Measurements from ENCODE around the gene LGR6. TPM values are rescaled to one million over a fixed set of nuclear protein-coding genes. Genes with fewer than 3 reads are reported as not detected.

LGR6 gene
- total and polyA plus RNA-seq, 5 experiments from 2014 or later, result 0.25 to 6.2 (median 0.47) TPM; not detected in 2

GRCh38 chr1:202365092-202365815 lies 171.7 kb downstream of the LGR6 start:
- Mint-ChIP-seq H3K4me3 (no peak overlapping the region), H3K9me3 (no peaks in the 10 kb centered on the region), H3K4me1 (peaks cover 0 to 10% (median 5%) of the 10 kb centered on the region in 4 donors), H3K27me3 (no peaks in the 10 kb centered on the region), H3K27ac (no peak overlapping the region), H3K36me3 (peaks cover 0 to 7% (median 5%) of the 10 kb centered on the region in 3 donors)
- POLR2A ChIA-PET, result no interaction called here
- DNase-seq (no peak), ATAC-seq (no peak)

GRCh38 chr1:202367271-202367670 lies 173.7 kb downstream of the LGR6 start:
- POLR2A ChIA-PET, result no interaction called here
- Mint-ChIP-seq H3K27me3 (no peaks in the 10 kb centered on the region), H3K36me3 (peaks cover 0 to 8% (median 5%) of the 10 kb centered on the region in 3 donors), H3K27ac (no peak overlapping the region), H3K4me3 (no peak overlapping the region), H3K9me3 (no peaks in the 10 kb centered on the region), H3K4me1 (peaks cover 0 to 3% (median under 1%) of the 10 kb centered on the region in 4 donors)
- ATAC-seq (no peak), DNase-seq (no peak)

Other genes starting within 250 kb of the LGR6 start
- not detected for gene LMOD1, start 247.3 kb upstream of the LGR6 start, total RNA-seq
- not detected for gene LMOD1, start 247.3 kb upstream of the LGR6 start, polyA plus RNA-seq
- gene TIMM17A, start 238.3 kb upstream of the LGR6 start, total RNA-seq, result 10 to 100 TPM; 29.1 to 31.8 TPM
- 10 to 100 TPM; 15.5 to 25.3 (median 17.8) TPM for gene TIMM17A, start 238.3 kb upstream of the LGR6 start, polyA plus RNA-seq
- gene RNPEP, start 211.2 kb upstream of the LGR6 start, total RNA-seq, result 10 to 100 TPM; 25.2 to 26.3 TPM
- 10 to 100 TPM; 24.1 to 33.2 (median 28.1) TPM for gene RNPEP, start 211.2 kb upstream of the LGR6 start, polyA plus RNA-seq
- 1 to 10 TPM; 1.5 to 2.0 TPM for gene ELF3, start 183.2 kb upstream of the LGR6 start, total RNA-seq
- gene ELF3, start 183.2 kb upstream of the LGR6 start, polyA plus RNA-seq, result not detected
- gene GPR37L1, start 70.9 kb upstream of the LGR6 start, total RNA-seq, result not detected
- under 1 TPM in 2 of 3 donors, not detected in 1; 0.02 to 0.19 TPM for gene GPR37L1, start 70.9 kb upstream of the LGR6 start, polyA plus RNA-seq
- 10 to 100 TPM; 43.3 to 50.0 TPM for gene ARL8A, start 49.1 kb upstream of the LGR6 start, total RNA-seq
- 1 to 10 TPM; 4.9 to 6.4 (median 5.6) TPM for gene ARL8A, start 49.1 kb upstream of the LGR6 start, polyA plus RNA-seq
- gene PTPN7, start 33.2 kb upstream of the LGR6 start, total RNA-seq, result 10 to 100 TPM; 35.9 to 37.4 TPM
- gene PTPN7, start 33.2 kb upstream of the LGR6 start, polyA plus RNA-seq, result 10 to 100 TPM; 37.7 to 44.4 (median 39.1) TPM
- 1 to 10 TPM; 4.0 to 5.1 TPM for gene UBE2T, start 148.1 kb downstream of the LGR6 start, total RNA-seq
- 10 to 100 TPM in 1 of 3 donors, 1 to 10 TPM in 2; 5.5 to 13.1 (median 7.4) TPM for gene UBE2T, start 148.1 kb downstream of the LGR6 start, polyA plus RNA-seq
- gene PPP1R12B, start 154.9 kb downstream of the LGR6 start, total RNA-seq, result 10 to 100 TPM; 26.3 to 29.8 TPM
- 1 to 10 TPM; 4.6 to 7.7 (median 5.8) TPM for gene PPP1R12B, start 154.9 kb downstream of the LGR6 start, polyA plus RNA-seq